PC-3 (cell line): ENCODE data around the gene RPL7L1. TPM values are rescaled to one million over a fixed set of nuclear protein-coding genes. Genes with fewer than 3 reads are reported as not detected.
"Not testable (repeated sequence)": the region's sequence is repeated elsewhere in the genome, so short reads cannot be mapped to it uniquely, and the experiment has no call there.

Experiments
- ATAC-seq: fragments of 200-7000 bp; cut with Tn5 transposase; 2 replicates; pipeline ENCODE4 v1.9.1; 2020; ENCODE audit warnings: mild to moderate bottlenecking, moderate library complexity
- BruUV-seq: library from RNA; stranded (reverse); fragments of 400-500 nt; replicated peaks from 2 replicates; lab custom pipeline; 2021; lab: Mats Ljungman, UMichigan
- CTCF ChIA-PET: fragments of 300-600 bp; sonication (Branson Sonifier 250); formaldehyde crosslinking; loops from one replicate; lab custom pipeline; 2022; ENCODE audit warnings: antibody characterized with exemption; lab: Charles Lee
- POLR2A ChIA-PET: fragments of 300-600 bp; sonication (Branson Sonifier 250); formaldehyde crosslinking; loops from one replicate; lab custom pipeline; 2022; ENCODE audit warnings: antibody characterized with exemption; ENCODE audit not compliant: unreplicated experiment; lab: Charles Lee
- DNase-seq: peaks from one replicate; pipeline ENCODE4 v3.0.0-alpha.2; 2015
- H2AFZ ChIP-seq: fragments of 300-600 bp; sonication (generic); 2 replicates; pipeline ENCODE4 v1.6.0; 2016; ENCODE audit warnings: antibody characterized with exemption, low read length
- H3F3A ChIP-seq: fragments of 300-600 bp; sonication (generic); one replicate; pipeline ENCODE4 v1.6.0; 2017; ENCODE audit warnings: antibody characterized with exemption, low read length, control low read depth, mild to moderate bottlenecking; ENCODE audit not compliant: unreplicated experiment
- H3K27ac ChIP-seq: fragments of 300-600 bp; sonication (generic); 2 replicates; pipeline ENCODE4 v1.5.1; 2016; ENCODE audit warnings: mild to moderate bottlenecking, low read length
- H3K27me3 ChIP-seq: fragments of 300-600 bp; sonication (generic); 2 replicates; pipeline ENCODE4 v1.6.1; 2016; ENCODE audit warnings: low read length, mixed read lengths
- H3K36me3 ChIP-seq: fragments of 300-600 bp; sonication (generic); 2 replicates; pipeline ENCODE4 v1.6.1; 2016; ENCODE audit warnings: low read depth, mixed run types, low read length, mixed read lengths
- H3K4me1 ChIP-seq: fragments of 300-600 bp; sonication (generic); 2 replicates; pipeline ENCODE4 v1.5.1; 2016; ENCODE audit warnings: low read length; ENCODE audit not compliant: insufficient read depth
- H3K4me2 ChIP-seq: fragments of 300-600 bp; sonication (generic); 2 replicates; pipeline ENCODE4 v1.6.0; 2016; ENCODE audit warnings: low read length
- H3K4me3 ChIP-seq: fragments of 300-600 bp; sonication (generic); 2 replicates; pipeline ENCODE4 v1.5.1; 2016; ENCODE audit warnings: mild to moderate bottlenecking, low read length, mixed read lengths
- H3K79me2 ChIP-seq: fragments of 300-600 bp; sonication (generic); 2 replicates; pipeline ENCODE4 v1.6.1; 2017; ENCODE audit warnings: low read length, mixed read lengths
- H3K9ac ChIP-seq: fragments of 300-600 bp; sonication (generic); 2 replicates; pipeline ENCODE4 v1.6.0; 2016; ENCODE audit warnings: mild to moderate bottlenecking, low read length
- H3K9me2 ChIP-seq: fragments of 300-600 bp; sonication (generic); replicated peaks from 2 replicates; pipeline ENCODE4 v1.6.1; 2016; ENCODE audit warnings: mixed run types, low read length, mixed read lengths
- H3K9me3 ChIP-seq: fragments of 300-600 bp; sonication (generic); 2 replicates; pipeline ENCODE4 v1.6.1; 2016; ENCODE audit warnings: low read length, mixed read lengths
- H4K20me1 ChIP-seq: fragments of 300-600 bp; sonication (generic); 2 replicates; pipeline ENCODE4 v1.6.1; 2016; ENCODE audit warnings: low read length, mixed read lengths
- CTCF ChIP-seq: fragments of 300-600 bp; sonication (generic); conservative IDR thresholded peaks from 2 replicates; pipeline ENCODE4 v1.5.1; 2017; ENCODE audit warnings: antibody characterized with exemption, low read depth, mild to moderate bottlenecking, low read length
- EZH2 ChIP-seq: fragments of 300-600 bp; sonication (generic); IDR thresholded peaks from one replicate; pipeline ENCODE4 v1.6.1; 2017; ENCODE audit warnings: antibody characterized with exemption, mild to moderate bottlenecking, low read length; ENCODE audit not compliant: unreplicated experiment
- EZH2phosphoT487 ChIP-seq: fragments of 300-600 bp; sonication (generic); IDR thresholded peaks from 2 replicates; pipeline ENCODE4 v1.6.1; 2018; ENCODE audit warnings: mild to moderate bottlenecking, antibody characterized with exemption, low read length, borderline replicate concordance
- intact Hi-C: fragments of 100-400 bp; cut with micrococcal nuclease; formaldehyde crosslinking; loops from 2 replicates; pipeline ENCODE4 v1.9.0; 2023
- total RNA-seq: library from RNA; depleted of rRNA; stranded (reverse); fragments of >200 nt; gene quantifications from 2 replicates; pipeline ENCODE4 v1.2.3, GENCODE V29; 2014

The RPL7L1 gene
- total RNA-seq, 1 experiment from 2014 or later, result 99.5 TPM

DNA sequence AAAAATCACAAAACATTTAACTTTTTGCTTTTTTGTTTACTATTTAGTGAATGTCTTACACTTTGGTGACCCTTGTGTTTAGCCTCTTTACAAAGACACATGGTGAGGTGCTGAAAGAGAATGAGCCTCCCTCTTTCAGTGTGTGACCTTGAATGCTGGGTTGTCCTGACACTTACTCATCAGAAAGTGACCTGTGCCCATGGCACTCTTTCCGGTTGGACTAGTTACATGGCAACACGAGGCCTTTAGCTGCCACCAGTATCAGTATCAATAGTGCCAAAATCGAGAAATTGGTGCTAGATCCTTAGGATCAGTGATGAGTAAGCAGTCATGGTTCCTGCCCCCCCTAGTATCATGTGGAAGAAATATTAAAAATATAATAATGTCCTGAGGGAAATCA lies 1.7 kb upstream of the RPL7L1 start:
- CTCF ChIA-PET, result no interaction called here

DNA sequence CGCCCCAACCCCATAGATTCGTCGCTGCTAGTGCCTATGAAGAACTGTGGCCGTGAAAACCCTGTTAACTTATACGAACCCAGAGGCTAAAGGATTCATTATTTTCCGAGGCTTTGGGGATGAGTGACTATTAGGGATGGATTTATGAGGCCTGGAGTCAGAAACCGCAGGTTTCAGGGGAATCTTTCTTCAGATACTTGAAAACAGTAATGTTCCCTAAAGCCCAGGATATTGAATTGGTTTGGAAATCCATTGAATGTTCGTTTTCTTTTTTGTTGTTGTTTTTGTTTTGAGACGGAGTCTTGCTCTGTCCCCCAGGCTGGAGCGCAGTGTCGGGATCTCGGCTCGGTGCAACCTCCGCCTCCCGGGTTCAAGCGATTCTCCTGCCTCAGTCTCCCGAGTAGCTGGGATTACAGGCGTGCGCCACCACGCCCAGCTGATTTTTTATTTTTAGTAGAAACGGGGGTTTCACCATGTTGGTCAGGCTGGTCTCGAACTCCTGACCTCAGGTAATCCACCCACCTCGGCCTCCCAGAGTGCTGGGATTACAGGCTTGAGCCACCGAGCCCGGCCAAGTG lies 913 bp downstream of the RPL7L1 start:
- CTCF ChIA-PET, result interaction anchor here (0.5 to 1.2 kb wide), 3 partner anchors 18 to 219 kb away, joined by 3 to 6 read pairs (median 4); no protein-coding TSS in a partner anchor
- POLR2A ChIA-PET, result interaction anchor here (0.5 to 1.1 kb wide), 4 partner anchors 98 to 762 kb away, joined by 4 to 32 read pairs (median 10); no protein-coding TSS in a partner anchor
- H3K79me2 ChIP-seq, result peaks cover 52% of the 10 kb centered on the region
- peak overlapping the region; percentile 97 for H3K9ac ChIP-seq
- ATAC-seq, BruUV-seq, DNase-seq, H3K9me3 ChIP-seq, H4K20me1 ChIP-seq, H3K4me1 ChIP-seq, intact Hi-C loops, H3F3A ChIP-seq, H3K27me3 ChIP-seq, H3K9me2 ChIP-seq: not testable (repeated sequence)
- peak overlapping the region; percentile 93 for H3K4me2 ChIP-seq
- peaks cover 25% of the 10 kb centered on the region for H3K36me3 ChIP-seq
- peak overlapping the region; percentile 76 for H3K27ac ChIP-seq
- peak overlapping the region; percentile 85 for H3K4me3 ChIP-seq
- H2AFZ ChIP-seq, result peak overlapping the region; percentile 97

More for the DNA sequence above, 1.7 kb upstream of the RPL7L1 start:
- H3K4me1 ChIP-seq, result peaks cover 4% of the 10 kb centered on the region; the same call in 1 of the 2 replicates
- no peak overlapping the region for H3K4me2 ChIP-seq
- intact Hi-C loops, result loop anchor here (1.0 to 2.0 kb wide), 4 partner anchors 95 to 216 kb away; partner anchors contain the start of genes BICRAL and TBCC
- POLR2A ChIA-PET, result interaction anchor here (0.7 kb wide), 1 partner anchor 131 kb away, joined by 11 read pairs; no protein-coding TSS in a partner anchor
- H3K4me3 ChIP-seq, result no peak overlapping the region
- no peak for ATAC-seq
- no peak overlapping the region for H3K27ac ChIP-seq
- no peaks in the 10 kb centered on the region for H3K27me3 ChIP-seq
- peaks cover 30% of the 10 kb centered on the region for H3K79me2 ChIP-seq
- H3F3A ChIP-seq, result no peaks in the 10 kb centered on the region
- no peaks in the 10 kb centered on the region for H3K9me3 ChIP-seq
- TF ChIP-seq EZH2 (no peak), CTCF (no peak), EZH2phosphoT487 (no peak)
- no TSS peak for BruUV-seq
- no peak overlapping the region for H3K9ac ChIP-seq
- H3K36me3 ChIP-seq, result 0 out of 2 replicates have a peak, but pooled peaks cover 3% of the 10 kb centered on the region
- H2AFZ ChIP-seq, result peak overlapping the region; percentile 54
- DNase-seq, result no peak
- H4K20me1 ChIP-seq, result no peaks in the 10 kb centered on the region
- no peaks in the 10 kb centered on the region for H3K9me2 ChIP-seq

- H3K4me1 ChIP-seq, H4K20me1 ChIP-seq, BruUV-seq, H3F3A ChIP-seq, H2AFZ ChIP-seq, H3K27ac ChIP-seq, H3K27me3 ChIP-seq, H3K9me3 ChIP-seq, H3K9me2 ChIP-seq, ATAC-seq, intact Hi-C loops: not testable (repeated sequence)
- peak overlapping the region; percentile 97 for H3K9ac ChIP-seq
- peak; percentile 34; the same call in 1 of the 2 replicates for TF ChIP-seq CTCF
- POLR2A ChIA-PET, result interaction anchor here (0.7 kb wide), 1 partner anchor 311 kb away, joined by 9 read pairs; no protein-coding TSS in a partner anchor
- DNase-seq, result peak; percentile 7
- peaks cover 31% of the 10 kb centered on the region for H3K36me3 ChIP-seq
- H3K4me2 ChIP-seq, result peak overlapping the region; percentile 93
- CTCF ChIA-PET, result interaction anchor here (0.5 to 0.6 kb wide), 2 partner anchors 18 to 187 kb away, joined by 3 to 4 read pairs; no protein-coding TSS in a partner anchor
- H3K4me3 ChIP-seq, result peak overlapping the region; percentile 85
- peaks cover 57% of the 10 kb centered on the region for H3K79me2 ChIP-seq
Observed at GRCh38 chr6:42880871-42881270, 1.5 kb downstream of the RPL7L1 start.
